SK-MEL-5 (cell line): ENCODE measurements around the gene PRSS21. TPM values are rescaled to one million over a fixed set of nuclear protein-coding genes. Genes with fewer than 3 reads are reported as not detected.

Source experiments
- DNase-seq: peaks from one replicate; pipeline ENCODE4 v3.0.0-alpha.2; 2016; ENCODE audit warnings: low read depth, low spot score
- in situ Hi-C: cut with HindIII; loops from 2 replicates; pipeline ENCODE4 v1.10.0; 2016; ENCODE audit warnings: low sequenced_read_pairs, high pct_unique_total_duplicates, low pct_unique_long_range_greater_than_20kb
- total RNA-seq: library from RNA; depleted of rRNA; stranded (reverse); fragments of >200 nt; shearing (Covaris generic); gene quantifications from 2 replicates; pipeline ENCODE4 v1.2.3, GENCODE V29; 2014

Gene PRSS21
- total RNA-seq, 1 experiment from 2014 or later, result not detected

DNA sequence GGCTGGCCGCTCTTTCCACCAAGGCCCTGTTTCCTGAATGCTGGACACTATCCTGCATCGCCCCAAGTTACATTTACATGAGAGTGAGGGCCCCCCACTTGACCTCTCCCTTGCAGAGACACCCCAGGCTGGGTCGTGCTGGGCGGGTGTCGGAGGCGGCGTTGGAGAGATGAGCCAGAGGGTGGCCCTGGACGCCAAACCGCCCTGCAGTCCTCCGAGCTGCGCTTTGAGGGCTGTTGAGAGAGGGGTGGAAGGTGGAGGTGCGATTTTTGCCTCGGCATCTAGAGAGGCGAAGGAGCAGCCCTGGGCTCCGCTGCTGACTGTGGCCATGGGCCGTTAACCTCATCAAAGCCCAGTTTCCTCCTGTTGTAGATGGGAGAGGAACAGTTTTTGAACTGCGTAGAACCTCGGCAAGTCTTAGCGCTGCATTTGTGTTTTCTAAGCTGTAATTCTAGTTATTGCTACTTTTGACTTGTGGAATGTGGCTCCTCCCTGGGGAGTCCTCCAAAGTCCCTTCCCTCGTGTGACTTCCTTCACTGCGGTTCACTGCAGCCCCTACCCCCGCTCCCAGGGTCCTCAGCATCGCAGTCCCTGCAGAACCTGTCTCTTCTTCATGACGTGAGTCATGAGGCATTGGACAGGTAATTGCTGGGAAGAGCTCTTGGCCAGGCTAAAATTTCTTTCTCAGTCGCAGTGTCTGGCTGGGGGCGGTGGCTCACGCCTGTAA is 39.0 kb upstream of the PRSS21 start:
- in situ Hi-C loops, result no loop called here
- DNase-seq, result no peak

GRCh38 chr16:2778630-2778958 is 38.4 kb upstream of the PRSS21 start:
- in situ Hi-C loops, result no loop called here

DNA sequence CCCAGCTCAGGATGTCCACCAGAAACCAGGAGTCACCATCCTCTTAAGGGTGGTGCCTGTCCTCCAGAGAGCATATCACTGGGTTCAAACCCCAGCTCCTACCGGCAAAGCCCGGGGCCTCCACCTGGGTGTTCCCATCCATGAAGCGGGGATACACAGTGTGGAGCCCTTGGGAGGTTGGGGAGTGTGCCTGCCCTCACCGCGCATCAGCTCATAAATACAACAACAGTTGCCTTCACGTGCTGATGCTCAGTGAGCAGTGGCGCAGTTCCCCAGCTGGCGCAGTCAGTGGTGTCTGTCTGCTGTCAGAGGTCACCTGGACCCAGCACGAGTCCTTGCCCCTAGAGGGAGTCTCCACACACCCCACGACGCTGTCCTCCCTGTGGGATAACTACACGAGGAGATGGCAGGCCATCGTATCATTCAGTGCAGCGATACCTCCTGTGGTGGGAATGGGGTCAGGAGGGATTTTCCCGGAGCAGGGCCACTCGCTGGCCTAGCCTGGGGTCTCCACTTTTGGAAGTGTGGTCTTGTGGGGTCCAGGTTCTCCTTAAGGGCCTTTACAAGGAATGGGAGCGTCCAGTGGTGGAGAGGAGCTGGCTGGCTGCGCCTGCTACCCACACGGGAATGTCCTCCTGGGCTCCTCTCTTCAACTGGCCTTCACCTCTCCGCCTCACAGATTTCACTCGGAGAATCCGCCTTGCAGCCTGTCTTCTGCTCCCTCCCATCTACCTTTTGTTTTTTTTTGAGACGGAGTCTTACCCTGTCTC is 37.7 kb upstream of the PRSS21 start:
- in situ Hi-C loops, result no loop called here
- no peak for DNase-seq

More at GRCh38 chr16:2778630-2778958, 38.4 kb upstream of the PRSS21 start:
- DNase-seq, result no peak

GRCh38 chr16:2779978-2780898 is 36.8 kb upstream of the PRSS21 start:
- DNase-seq, result no peak
- in situ Hi-C loops, result no loop called here

GRCh38 chr16:2782583-2783351 is 34.3 kb upstream of the PRSS21 start:
- in situ Hi-C loops, result no loop called here

DNA sequence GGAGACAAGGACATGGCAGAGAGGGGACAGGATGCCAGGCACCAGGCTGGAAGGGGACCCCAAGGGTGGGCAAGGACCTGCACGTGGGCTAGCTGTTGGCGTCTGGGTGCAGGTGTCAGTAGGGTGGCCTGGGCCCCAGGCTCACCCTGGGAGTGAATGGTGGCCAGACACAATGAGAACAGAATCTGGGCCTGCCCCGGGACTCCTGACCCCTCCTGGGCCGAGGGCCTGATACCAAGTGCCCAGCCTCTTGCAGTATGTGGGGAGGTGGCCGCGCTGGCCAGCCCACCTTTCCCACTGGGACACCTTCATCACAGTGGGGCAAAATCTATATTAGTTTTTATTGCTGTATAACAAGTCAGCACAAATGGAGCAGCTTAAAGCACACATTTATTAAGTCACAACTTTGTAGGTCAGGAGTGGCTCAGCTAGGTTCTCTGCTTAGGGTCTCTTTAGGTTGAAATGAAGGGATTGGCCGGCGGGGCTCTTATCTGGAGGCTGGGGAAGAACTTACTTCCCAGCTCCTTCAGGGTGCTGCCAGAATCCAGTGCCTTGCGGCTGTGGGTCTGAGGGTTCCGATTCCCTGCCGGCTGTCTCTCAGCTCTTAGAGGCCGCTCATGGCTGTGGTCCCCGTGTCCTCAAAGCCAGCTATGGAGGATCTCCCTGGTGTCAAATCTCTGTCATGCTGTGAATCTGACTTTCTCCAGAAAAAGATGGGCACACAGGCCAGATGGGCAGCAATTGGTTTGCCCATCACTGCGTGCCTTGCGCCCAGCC is 33.3 kb upstream of the PRSS21 start:
- in situ Hi-C loops, result no loop called here
- no peak for DNase-seq

More at GRCh38 chr16:2782583-2783351, 34.3 kb upstream of the PRSS21 start:
- DNase-seq, result no peak

- in situ Hi-C loops, result no loop called here
- no peak for DNase-seq
Measured at GRCh38 chr16:2784358-2785100, 32.5 kb upstream of the PRSS21 start.

GRCh38 chr16:2785101-2785991 is 31.7 kb upstream of the PRSS21 start:
- in situ Hi-C loops, result no loop called here
- DNase-seq, result no peak

- in situ Hi-C loops, result no loop called here
- DNase-seq, result no peak
Measured at GRCh38 chr16:2786061-2786825, 30.8 kb upstream of the PRSS21 start.

DNA sequence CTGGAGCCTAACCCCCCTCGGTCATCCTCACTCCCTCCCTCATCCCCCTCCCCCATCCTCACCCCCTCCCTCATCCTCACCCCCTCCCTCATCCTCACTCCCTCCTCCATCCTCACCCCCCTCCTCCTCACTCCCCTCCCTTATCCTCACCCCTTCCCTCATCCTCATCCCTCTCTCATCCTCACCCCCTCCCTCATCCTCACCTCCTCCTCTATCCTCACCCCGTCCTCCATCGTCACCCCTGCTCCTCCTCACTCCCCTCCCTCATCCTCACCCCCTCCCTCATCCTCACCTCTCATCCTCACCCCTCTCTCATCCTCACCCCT is 30.2 kb upstream of the PRSS21 start:
- in situ Hi-C loops, result no loop called here
- no peak for DNase-seq

DNA sequence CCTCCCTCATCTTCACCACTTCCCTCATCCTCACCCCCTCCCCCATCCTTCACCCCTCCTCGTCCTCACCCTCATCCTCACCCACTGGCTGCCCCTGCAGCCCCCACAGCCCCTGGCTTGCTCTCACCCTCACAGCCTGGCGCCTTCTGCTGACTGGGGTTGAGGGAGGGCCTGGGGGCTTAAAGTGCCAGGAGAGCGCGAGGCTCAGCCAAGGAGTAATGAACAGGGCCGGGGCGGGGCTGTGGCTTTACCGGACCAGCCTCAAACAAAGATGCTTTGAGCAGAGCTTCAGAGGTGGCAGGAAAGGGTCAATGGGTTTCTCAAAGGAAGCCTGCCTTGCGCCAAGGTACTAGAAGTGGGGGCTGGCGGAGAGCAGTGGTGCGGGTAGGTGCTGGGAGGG is 29.6 kb upstream of the PRSS21 start, which contains the start of gene PRSS33:
PRSS33 (minus strand) TSS at position 155 of the 400 bp plus-strand sequence. CDS start 1,013 bp downstream, outside the sequence.
- DNase-seq, result peak; percentile 49
- in situ Hi-C loops, result no loop called here

DNA sequence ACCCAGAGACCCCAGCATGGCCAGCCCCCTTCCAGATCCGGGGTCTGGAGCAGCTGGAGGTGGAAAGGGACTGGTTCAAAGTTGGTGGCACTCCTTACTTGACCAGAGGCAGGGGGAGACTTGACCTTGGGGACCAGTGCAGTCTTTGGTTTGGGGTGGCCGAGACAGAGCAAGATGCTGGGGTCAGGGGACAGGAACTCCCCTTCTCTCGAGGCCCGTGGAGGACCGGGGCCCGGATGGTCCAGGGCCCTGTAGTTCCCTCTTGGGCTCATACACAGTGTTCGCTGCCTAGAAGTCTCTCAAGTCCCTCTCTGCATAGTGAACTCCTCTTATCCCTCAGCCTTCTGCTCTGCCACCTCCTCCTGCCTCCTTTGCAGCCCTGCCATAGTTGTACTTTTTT is 29.1 kb upstream of the PRSS21 start:
- in situ Hi-C loops, result no loop called here
- DNase-seq, result no peak

GRCh38 chr16:2790631-2791030 is 26.4 kb upstream of the PRSS21 start:
- in situ Hi-C loops, result no loop called here
- no peak for DNase-seq

- no peak for DNase-seq
- in situ Hi-C loops, result no loop called here
Measured at GRCh38 chr16:2791174-2791573, 25.9 kb upstream of the PRSS21 start.

DNA sequence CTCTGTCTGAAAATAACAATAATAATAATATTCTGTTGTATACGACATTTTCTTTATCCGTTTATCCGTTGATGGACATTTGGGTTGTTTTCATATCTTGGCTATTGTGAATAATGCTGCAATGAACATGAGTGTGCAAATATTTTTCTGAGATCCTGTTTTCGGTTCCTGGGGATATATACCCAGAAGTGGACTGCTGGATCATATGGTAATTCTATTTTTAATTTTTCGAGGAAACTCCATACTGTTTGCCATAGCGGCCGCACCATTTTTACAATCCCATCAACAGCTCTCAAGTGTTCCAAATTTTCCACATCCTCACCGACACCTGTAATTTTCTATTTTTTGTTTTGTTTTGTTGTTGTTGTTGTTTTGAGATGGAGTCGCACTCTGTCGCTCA is 24.1 kb upstream of the PRSS21 start:
- no peak for DNase-seq
- in situ Hi-C loops, result no loop called here
